HG02973 (cell line): Measurements from ENCODE around the gene PDZD11.
"Not testable (repeated sequence)": the region's sequence is repeated elsewhere in the genome, so short reads cannot be mapped to it uniquely, and the experiment has no call there.

Experiments used
- ATAC-seq: cut with Tn5 transposase; IDR thresholded peaks from one replicate; pipeline ENCODE4 v1.9.1; 2021; ENCODE audit warnings: moderate library complexity; ENCODE audit not compliant: unreplicated experiment

PDZD11 gene

GRCh38 chrX:70257423-70258288 is 32.1 kb downstream of the PDZD11 start:
- ATAC-seq = no peak

- no peak for ATAC-seq
Observed at GRCh38 chrX:70255452-70255851, 34.3 kb downstream of the PDZD11 start.

GRCh38 chrX:70254909-70255308 is 34.8 kb downstream of the PDZD11 start:
- ATAC-seq = no peak

- no peak for ATAC-seq
Observed at GRCh38 chrX:70254063-70254400, 35.7 kb downstream of the PDZD11 start.

- ATAC-seq = no peak
Observed at GRCh38 chrX:70253377-70254062, 36.2 kb downstream of the PDZD11 start.

GRCh38 chrX:70252491-70252890 is 37.2 kb downstream of the PDZD11 start:
- ATAC-seq = no peak

- no peak for ATAC-seq
Observed at GRCh38 chrX:70247252-70247651, 42.5 kb downstream of the PDZD11 start.

GRCh38 chrX:70244881-70245280 is 44.8 kb downstream of the PDZD11 start:
- ATAC-seq = no peak

- ATAC-seq = not testable (repeated sequence)
Observed at GRCh38 chrX:70243601-70244000, 46.1 kb downstream of the PDZD11 start.

GRCh38 chrX:70241501-70241900 is 48.2 kb downstream of the PDZD11 start:
- no peak for ATAC-seq

GRCh38 chrX:70240751-70241150 is 49.0 kb downstream of the PDZD11 start:
- ATAC-seq = no peak
